ENCODE measurements around the gene CDK7. TPM values are rescaled to one million over a fixed set of nuclear protein-coding genes. Genes with fewer than 3 reads are reported as not detected.
A peak's percentile ranks its signal among the peaks of the same experiment; 100 is the strongest.

CDK7 gene
- total and polyA plus RNA-seq, 9 of the 15 experiments (the other 6 are each of a cell fraction or from before 2014, with no cell fraction given) = 41.7 to 143 (median 65.3) TPM

GRCh38 chr5:69206528-69207190, 28.0 kb upstream of the CDK7 start (continued):
- TF ChIP-seq ZNF639 (CRISPR knock-in tag; conservative IDR thresholded peaks at IDR 0.05 in 1 of 2, IDR thresholded peaks at IDR 0.05 in 1 of 2) (no peak), STAG1 (CRISPR knock-in tag; IDR thresholded peaks at IDR 0.05; ENCODE audit: borderline replicate concordance) (no peak), EP400 (IDR thresholded peaks at IDR 0.05) (no peak), CUX1 (CRISPR knock-in tag; IDR thresholded peaks at IDR 0.05) (no peak), DEAF1 (CRISPR knock-in tag; IDR thresholded peaks at IDR 0.05) (no peak), SMARCE1 (IDR thresholded peaks at IDR 0.05) (peak; percentile 21; the same call in 1 of the 2 replicates)

All from K562 (cell line).